GM23338 (cell line): ENCODE data around the gene MAPK8IP2. TPM values are rescaled to one million over a fixed set of nuclear protein-coding genes. Genes with fewer than 3 reads are reported as not detected.

Experiments
- CREB1 ChIP-seq: fragments of 250-450 bp; sonication (Bioruptor Pico); IDR thresholded peaks from 2 replicates; pipeline ENCODE4 v1.5.0; 2020; ENCODE audit warnings: low read depth, mild to moderate bottlenecking, moderate library complexity
- EZH2 ChIP-seq: fragments of 200-600 bp; sonication (generic); IDR thresholded peaks from one replicate; pipeline ENCODE4 v1.8.0; 2017; ENCODE audit warnings: antibody characterized with exemption, mild to moderate bottlenecking, low read depth; ENCODE audit not compliant: unreplicated experiment
- EZH2phosphoT487 ChIP-seq: fragments of 200-600 bp; sonication (generic); IDR thresholded peaks from one replicate; pipeline ENCODE4 v1.8.1; 2018; ENCODE audit warnings: antibody characterized with exemption; ENCODE audit not compliant: unreplicated experiment
- JUNB ChIP-seq: IDR thresholded peaks from one replicate; pipeline ENCODE4 v1.6.1; 2016; ENCODE audit warnings: antibody characterized with exemption; ENCODE audit not compliant: unreplicated experiment
- NANOG ChIP-seq: IDR thresholded peaks from 2 replicates; pipeline ENCODE4 v1.6.1; 2016; ENCODE audit warnings: antibody characterized with exemption, borderline replicate concordance
- STAT1 ChIP-seq: IDR thresholded peaks from one replicate; pipeline ENCODE4 v1.6.1; 2016; ENCODE audit warnings: antibody characterized with exemption; ENCODE audit not compliant: unreplicated experiment
- polyA plus RNA-seq: library from polyadenylated mRNA; unstranded; fragments of >200 nt; fragmentation: Nextera tagmentation; extraction: Ambion mirVana; gene quantifications from 2 replicates; pipeline ENCODE4 v1.2.1, GENCODE V29; 2016
- total RNA-seq: library from RNA; depleted of rRNA; stranded (reverse); fragments of >200 nt; shearing (Covaris generic); gene quantifications from 2 replicates; pipeline ENCODE4 v1.2.3, GENCODE V29; 2014
- TF ChIP-seq, protein P1 (sequence below): fragments of 250-450 bp; sonication (Bioruptor Pico); IDR thresholded peaks from 2 replicates; pipeline ENCODE4 v1.5.0; 2020; ENCODE audit warnings: mild to moderate bottlenecking, moderate library complexity
- TF ChIP-seq, protein P2 (sequence below): IDR thresholded peaks from 2 replicates; pipeline ENCODE4 v1.6.1; 2016; ENCODE audit warnings: antibody characterized with exemption
- TF ChIP-seq, protein P3 (sequence below), 2 experiments: fragments of 200-600 bp in 1 of 2; sonication (generic) in 1 of 2; conservative IDR thresholded peaks; 2 replicates each; pipeline versions ENCODE4 v1.5.1 to v1.6.1; 2016 to 2017; ENCODE audit warnings: antibody characterized with exemption in 2 of 2, low read depth in 2 of 2, mild to moderate bottlenecking in 2 of 2, moderate library complexity in 1 of 2

Gene MAPK8IP2
- total and polyA plus RNA-seq, 2 experiments from 2014 or later = 0.15 to 3.5 TPM

DNA sequence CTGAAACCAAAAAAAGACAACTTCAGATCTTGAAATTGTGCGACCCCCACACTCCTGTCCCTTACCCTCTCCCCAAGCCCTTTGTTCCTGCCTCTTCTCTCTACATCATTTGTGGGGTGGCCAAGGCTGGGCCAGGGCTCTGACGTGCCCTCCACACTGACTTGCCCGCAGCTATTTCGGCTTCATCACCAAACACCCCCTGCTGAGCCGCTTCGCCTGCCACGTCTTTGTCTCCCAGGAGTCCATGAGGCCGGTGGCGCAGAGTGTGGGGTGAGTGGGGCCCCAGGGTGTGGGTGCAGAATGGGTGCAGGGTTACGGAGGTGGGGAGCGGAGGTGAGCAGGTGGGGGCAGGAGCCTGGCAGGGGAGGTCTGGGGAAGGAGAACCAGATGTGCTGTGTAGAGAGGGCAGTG is 9.5 kb downstream of the MAPK8IP2 start (continued):
- TF ChIP-seq, protein P1, sequence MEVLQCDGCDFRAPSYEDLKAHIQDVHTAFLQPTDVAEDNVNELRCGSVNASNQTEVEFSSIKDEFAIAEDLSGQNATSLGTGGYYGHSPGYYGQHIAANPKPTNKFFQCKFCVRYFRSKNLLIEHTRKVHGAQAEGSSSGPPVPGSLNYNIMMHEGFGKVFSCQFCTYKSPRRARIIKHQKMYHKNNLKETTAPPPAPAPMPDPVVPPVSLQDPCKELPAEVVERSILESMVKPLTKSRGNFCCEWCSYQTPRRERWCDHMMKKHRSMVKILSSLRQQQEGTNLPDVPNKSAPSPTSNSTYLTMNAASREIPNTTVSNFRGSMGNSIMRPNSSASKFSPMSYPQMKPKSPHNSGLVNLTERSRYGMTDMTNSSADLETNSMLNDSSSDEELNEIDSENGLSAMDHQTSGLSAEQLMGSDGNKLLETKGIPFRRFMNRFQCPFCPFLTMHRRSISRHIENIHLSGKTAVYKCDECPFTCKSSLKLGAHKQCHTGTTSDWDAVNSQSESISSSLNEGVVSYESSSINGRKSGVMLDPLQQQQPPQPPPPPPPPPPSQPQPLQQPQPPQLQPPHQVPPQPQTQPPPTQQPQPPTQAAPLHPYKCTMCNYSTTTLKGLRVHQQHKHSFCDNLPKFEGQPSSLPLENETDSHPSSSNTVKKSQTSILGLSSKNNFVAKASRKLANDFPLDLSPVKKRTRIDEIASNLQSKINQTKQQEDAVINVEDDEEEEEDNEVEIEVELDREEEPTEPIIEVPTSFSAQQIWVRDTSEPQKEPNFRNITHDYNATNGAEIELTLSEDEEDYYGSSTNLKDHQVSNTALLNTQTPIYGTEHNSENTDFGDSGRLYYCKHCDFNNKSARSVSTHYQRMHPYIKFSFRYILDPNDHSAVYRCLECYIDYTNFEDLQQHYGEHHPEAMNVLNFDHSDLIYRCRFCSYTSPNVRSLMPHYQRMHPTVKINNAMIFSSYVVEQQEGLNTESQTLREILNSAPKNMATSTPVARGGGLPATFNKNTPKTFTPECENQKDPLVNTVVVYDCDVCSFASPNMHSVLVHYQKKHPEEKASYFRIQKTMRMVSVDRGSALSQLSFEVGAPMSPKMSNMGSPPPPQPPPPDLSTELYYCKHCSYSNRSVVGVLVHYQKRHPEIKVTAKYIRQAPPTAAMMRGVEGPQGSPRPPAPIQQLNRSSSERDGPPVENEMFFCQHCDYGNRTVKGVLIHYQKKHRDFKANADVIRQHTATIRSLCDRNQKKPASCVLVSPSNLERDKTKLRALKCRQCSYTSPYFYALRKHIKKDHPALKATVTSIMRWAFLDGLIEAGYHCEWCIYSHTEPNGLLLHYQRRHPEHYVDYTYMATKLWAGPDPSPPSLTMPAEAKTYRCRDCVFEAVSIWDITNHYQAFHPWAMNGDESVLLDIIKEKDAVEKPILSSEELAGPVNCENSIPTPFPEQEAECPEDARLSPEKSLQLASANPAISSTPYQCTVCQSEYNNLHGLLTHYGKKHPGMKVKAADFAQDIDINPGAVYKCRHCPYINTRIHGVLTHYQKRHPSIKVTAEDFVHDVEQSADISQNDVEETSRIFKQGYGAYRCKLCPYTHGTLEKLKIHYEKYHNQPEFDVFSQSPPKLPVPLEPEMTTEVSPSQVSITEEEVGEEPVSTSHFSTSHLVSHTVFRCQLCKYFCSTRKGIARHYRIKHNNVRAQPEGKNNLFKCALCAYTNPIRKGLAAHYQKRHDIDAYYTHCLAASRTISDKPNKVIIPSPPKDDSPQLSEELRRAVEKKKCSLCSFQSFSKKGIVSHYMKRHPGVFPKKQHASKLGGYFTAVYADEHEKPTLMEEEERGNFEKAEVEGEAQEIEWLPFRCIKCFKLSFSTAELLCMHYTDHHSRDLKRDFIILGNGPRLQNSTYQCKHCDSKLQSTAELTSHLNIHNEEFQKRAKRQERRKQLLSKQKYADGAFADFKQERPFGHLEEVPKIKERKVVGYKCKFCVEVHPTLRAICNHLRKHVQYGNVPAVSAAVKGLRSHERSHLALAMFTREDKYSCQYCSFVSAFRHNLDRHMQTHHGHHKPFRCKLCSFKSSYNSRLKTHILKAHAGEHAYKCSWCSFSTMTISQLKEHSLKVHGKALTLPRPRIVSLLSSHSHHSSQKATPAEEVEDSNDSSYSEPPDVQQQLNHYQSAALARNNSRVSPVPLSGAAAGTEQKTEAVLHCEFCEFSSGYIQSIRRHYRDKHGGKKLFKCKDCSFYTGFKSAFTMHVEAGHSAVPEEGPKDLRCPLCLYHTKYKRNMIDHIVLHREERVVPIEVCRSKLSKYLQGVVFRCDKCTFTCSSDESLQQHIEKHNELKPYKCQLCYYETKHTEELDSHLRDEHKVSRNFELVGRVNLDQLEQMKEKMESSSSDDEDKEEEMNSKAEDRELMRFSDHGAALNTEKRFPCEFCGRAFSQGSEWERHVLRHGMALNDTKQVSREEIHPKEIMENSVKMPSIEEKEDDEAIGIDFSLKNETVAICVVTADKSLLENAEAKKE (CRISPR knock-in tag) = no peak
- TF ChIP-seq, protein P2, sequence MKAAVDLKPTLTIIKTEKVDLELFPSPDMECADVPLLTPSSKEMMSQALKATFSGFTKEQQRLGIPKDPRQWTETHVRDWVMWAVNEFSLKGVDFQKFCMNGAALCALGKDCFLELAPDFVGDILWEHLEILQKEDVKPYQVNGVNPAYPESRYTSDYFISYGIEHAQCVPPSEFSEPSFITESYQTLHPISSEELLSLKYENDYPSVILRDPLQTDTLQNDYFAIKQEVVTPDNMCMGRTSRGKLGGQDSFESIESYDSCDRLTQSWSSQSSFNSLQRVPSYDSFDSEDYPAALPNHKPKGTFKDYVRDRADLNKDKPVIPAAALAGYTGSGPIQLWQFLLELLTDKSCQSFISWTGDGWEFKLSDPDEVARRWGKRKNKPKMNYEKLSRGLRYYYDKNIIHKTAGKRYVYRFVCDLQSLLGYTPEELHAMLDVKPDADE = no peak
- TF ChIP-seq CREB1 (CRISPR knock-in tag) (no peak), EZH2phosphoT487 (no peak), NANOG (no peak), EZH2 (no peak), STAT1 (no peak), JUNB (no peak)
- TF ChIP-seq, protein P3, sequence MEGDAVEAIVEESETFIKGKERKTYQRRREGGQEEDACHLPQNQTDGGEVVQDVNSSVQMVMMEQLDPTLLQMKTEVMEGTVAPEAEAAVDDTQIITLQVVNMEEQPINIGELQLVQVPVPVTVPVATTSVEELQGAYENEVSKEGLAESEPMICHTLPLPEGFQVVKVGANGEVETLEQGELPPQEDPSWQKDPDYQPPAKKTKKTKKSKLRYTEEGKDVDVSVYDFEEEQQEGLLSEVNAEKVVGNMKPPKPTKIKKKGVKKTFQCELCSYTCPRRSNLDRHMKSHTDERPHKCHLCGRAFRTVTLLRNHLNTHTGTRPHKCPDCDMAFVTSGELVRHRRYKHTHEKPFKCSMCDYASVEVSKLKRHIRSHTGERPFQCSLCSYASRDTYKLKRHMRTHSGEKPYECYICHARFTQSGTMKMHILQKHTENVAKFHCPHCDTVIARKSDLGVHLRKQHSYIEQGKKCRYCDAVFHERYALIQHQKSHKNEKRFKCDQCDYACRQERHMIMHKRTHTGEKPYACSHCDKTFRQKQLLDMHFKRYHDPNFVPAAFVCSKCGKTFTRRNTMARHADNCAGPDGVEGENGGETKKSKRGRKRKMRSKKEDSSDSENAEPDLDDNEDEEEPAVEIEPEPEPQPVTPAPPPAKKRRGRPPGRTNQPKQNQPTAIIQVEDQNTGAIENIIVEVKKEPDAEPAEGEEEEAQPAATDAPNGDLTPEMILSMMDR (conservative IDR thresholded peaks at IDR 0.05; ENCODE audit: low read depth in 2 of 2) = no peak
